ENCODE measurements around the gene POFUT1.
A peak's percentile ranks its signal among the peaks of the same experiment; 100 is the strongest.
"Not testable (repeated sequence)": the region's sequence is repeated elsewhere in the genome, so short reads cannot be mapped to it uniquely, and the experiment has no call there.

Gene POFUT1

GRCh38 chr20:32274359-32274758, 66.7 kb downstream of the POFUT1 start:
- no peaks in the 10 kb centered on the region for H3K27me3 Mint-ChIP-seq (ENCODE audit: low read depth)
- peaks cover 23% of the 10 kb centered on the region for H3K4me1 Mint-ChIP-seq
- TF ChIP-seq CTCF (IDR thresholded peaks at IDR 0.05; ENCODE audit: unreplicated experiment in 3 of 3) = no peak
- no peak overlapping the region for H3K27ac Mint-ChIP-seq
- no peaks in the 10 kb centered on the region for H3K9me3 Mint-ChIP-seq
- H3K36me3 Mint-ChIP-seq (ENCODE audit: low read depth) = no peaks in the 10 kb centered on the region
- H3K4me3 Mint-ChIP-seq = peak overlapping the region; percentile 1 to 6 (median 3)

GRCh38 chr20:32275163-32275562, 67.5 kb downstream of the POFUT1 start:
- H3K4me1 Mint-ChIP-seq = peaks cover 23% of the 10 kb centered on the region
- H3K27ac Mint-ChIP-seq; H3K9me3 Mint-ChIP-seq; H3K36me3 Mint-ChIP-seq (ENCODE audit: low read depth); H3K27me3 Mint-ChIP-seq (ENCODE audit: low read depth): not testable (repeated sequence)
- H3K4me3 Mint-ChIP-seq = peak overlapping the region; percentile 31 to 77 (median 69)

- peak within 1 kb of the TSS; percentile 30 to 79 (median 38) for H3K27ac Mint-ChIP-seq
- H3K9me3 Mint-ChIP-seq = no peaks in the 10 kb centered on the region
- TF ChIP-seq CTCF (IDR thresholded peaks at IDR 0.05; ENCODE audit: unreplicated experiment in 3 of 3) = no peak
- H3K4me1 Mint-ChIP-seq = peaks cover 18% of the 10 kb centered on the region
- H3K27me3 Mint-ChIP-seq (ENCODE audit: low read depth) = no peaks in the 10 kb centered on the region
- peak within 1 kb of the TSS; percentile 87 to 91 (median 91) for H3K4me3 Mint-ChIP-seq
- peaks cover 5% of the 10 kb centered on the region for H3K36me3 Mint-ChIP-seq (ENCODE audit: low read depth)
Observed at GRCh38 chr20:32277361-32278198, 69.9 kb downstream of the POFUT1 start, which contains the start of gene KIF3B. TSS of gene KIF3B (plus strand) at chr20:32277651. CDS start at chr20:32309778, 32,127 bp downstream.

GRCh38 chr20:32278199-32278643, 70.5 kb downstream of the POFUT1 start:
- H3K27me3 Mint-ChIP-seq (ENCODE audit: low read depth) = no peaks in the 10 kb centered on the region
- no peak for TF ChIP-seq CTCF (IDR thresholded peaks at IDR 0.05; ENCODE audit: unreplicated experiment in 3 of 3)
- H3K4me1 Mint-ChIP-seq = peaks cover 18% of the 10 kb centered on the region
- H3K36me3 Mint-ChIP-seq (ENCODE audit: low read depth) = peaks cover 5% of the 10 kb centered on the region
- H3K27ac Mint-ChIP-seq = no peak overlapping the region
- H3K4me3 Mint-ChIP-seq = peak overlapping the region; percentile 87 to 91 (median 91)
- no peaks in the 10 kb centered on the region for H3K9me3 Mint-ChIP-seq

GRCh38 chr20:32281711-32282110, 74.0 kb downstream of the POFUT1 start:
- Mint-ChIP-seq H3K27me3 (ENCODE audit: low read depth) (no peaks in the 10 kb centered on the region), H3K4me3 (no peak overlapping the region), H3K27ac (peak overlapping the region in 1 of 3 experiments; percentile 18), H3K36me3 (ENCODE audit: low read depth) (peaks cover 5% of the 10 kb centered on the region), H3K4me1 (peaks cover 16% of the 10 kb centered on the region), H3K9me3 (no peaks in the 10 kb centered on the region)
- TF ChIP-seq CTCF (IDR thresholded peaks at IDR 0.05; ENCODE audit: unreplicated experiment in 3 of 3) = no peak

GRCh38 chr20:32282461-32282860, 74.8 kb downstream of the POFUT1 start:
- Mint-ChIP-seq H3K9me3 (no peaks in the 10 kb centered on the region), H3K4me3 (no peak overlapping the region), H3K27ac (peak overlapping the region in 1 of 3 experiments; percentile 18), H3K27me3 (ENCODE audit: low read depth) (no peaks in the 10 kb centered on the region), H3K36me3 (ENCODE audit: low read depth) (peaks cover 5% of the 10 kb centered on the region), H3K4me1 (peaks cover 11% of the 10 kb centered on the region)
- no peak for TF ChIP-seq CTCF (IDR thresholded peaks at IDR 0.05; ENCODE audit: unreplicated experiment in 3 of 3)
